ENCODE measurements around the gene UCKL1.

- TF ChIP-seq, protein P1, sequence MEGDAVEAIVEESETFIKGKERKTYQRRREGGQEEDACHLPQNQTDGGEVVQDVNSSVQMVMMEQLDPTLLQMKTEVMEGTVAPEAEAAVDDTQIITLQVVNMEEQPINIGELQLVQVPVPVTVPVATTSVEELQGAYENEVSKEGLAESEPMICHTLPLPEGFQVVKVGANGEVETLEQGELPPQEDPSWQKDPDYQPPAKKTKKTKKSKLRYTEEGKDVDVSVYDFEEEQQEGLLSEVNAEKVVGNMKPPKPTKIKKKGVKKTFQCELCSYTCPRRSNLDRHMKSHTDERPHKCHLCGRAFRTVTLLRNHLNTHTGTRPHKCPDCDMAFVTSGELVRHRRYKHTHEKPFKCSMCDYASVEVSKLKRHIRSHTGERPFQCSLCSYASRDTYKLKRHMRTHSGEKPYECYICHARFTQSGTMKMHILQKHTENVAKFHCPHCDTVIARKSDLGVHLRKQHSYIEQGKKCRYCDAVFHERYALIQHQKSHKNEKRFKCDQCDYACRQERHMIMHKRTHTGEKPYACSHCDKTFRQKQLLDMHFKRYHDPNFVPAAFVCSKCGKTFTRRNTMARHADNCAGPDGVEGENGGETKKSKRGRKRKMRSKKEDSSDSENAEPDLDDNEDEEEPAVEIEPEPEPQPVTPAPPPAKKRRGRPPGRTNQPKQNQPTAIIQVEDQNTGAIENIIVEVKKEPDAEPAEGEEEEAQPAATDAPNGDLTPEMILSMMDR (IDR thresholded peaks at IDR 0.05; ENCODE audit: insufficient read depth, low read length): no peak
- no peak for TF ChIP-seq POLR2AphosphoS5 (IDR thresholded peaks at IDR 0.05; ENCODE audit: low read depth)
Observed at GRCh38 chr20:63968928-63969760, 12.9 kb upstream of the UCKL1 start.
